Mucosa of stomach (tissue), 1 donor: Measurements from ENCODE around the gene PLCH2.

Source experiments
- H3K27me3 ChIP-seq: one replicate; pipeline ENCODE4 v1.7.0; 2013; ENCODE audit warnings: mild to moderate bottlenecking, low read length; ENCODE audit not compliant: control insufficient read depth, insufficient read depth
- H3K36me3 ChIP-seq: one replicate; pipeline ENCODE4 v1.7.0; 2013; ENCODE audit warnings: low read length; ENCODE audit not compliant: control insufficient read depth, insufficient read depth
- H3K4me1 ChIP-seq: one replicate; pipeline ENCODE4 v1.7.0; 2013; ENCODE audit warnings: mild to moderate bottlenecking, low read length; ENCODE audit not compliant: control insufficient read depth, insufficient read depth
- H3K4me3 ChIP-seq: one replicate; pipeline ENCODE4 v1.7.0; 2013; ENCODE audit warnings: low read length
- H3K9ac ChIP-seq: one replicate; pipeline ENCODE4 v1.7.0; 2013; ENCODE audit warnings: mild to moderate bottlenecking, low read length, moderate library complexity
- H3K9me3 ChIP-seq: one replicate; pipeline ENCODE4 v1.7.0; 2013; ENCODE audit warnings: mild to moderate bottlenecking, low read length, moderate library complexity; ENCODE audit not compliant: control insufficient read depth
- donor health status: Pancreatic carcinoma.

Gene PLCH2

DNA sequence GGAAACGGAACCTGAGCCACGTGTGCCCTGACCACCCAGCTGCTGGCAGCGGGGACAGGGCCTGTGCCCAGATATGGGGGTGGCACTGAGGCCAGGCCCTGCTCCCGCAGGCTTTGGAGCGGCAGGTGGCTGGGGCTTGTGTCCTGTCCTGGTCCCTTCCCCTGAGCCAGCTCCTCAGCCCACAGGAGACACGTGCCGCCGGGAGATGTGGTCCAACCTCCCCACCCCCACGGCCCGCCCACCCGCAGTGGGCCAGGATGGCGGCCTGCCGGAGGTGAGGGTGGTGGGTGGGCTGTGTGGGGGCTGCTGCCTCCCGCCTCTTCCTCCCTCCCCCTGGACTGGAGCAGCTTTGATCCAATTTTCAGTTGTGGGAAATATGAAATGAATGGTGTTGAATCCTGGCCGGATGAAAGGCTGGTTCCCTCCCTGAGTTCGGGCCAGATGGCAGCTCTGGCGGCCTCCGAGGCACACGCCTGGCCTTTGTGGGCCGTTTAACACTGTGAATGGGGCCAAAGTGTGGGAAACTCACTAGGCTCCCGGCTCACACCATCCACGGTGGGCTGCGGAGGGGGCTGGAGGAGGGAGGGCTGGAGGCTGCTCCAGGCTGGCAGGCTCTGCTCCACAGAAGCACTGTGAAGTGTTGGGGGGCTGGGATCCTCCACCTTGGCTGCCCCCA lies 56.5 kb downstream of the PLCH2 start:
- H3K4me1 ChIP-seq = peaks cover 46% of the 10 kb centered on the region
- H3K36me3 ChIP-seq = no peaks in the 10 kb centered on the region
- no peaks in the 10 kb centered on the region for H3K9me3 ChIP-seq
- H3K4me3 ChIP-seq = no peak overlapping the region
- H3K27me3 ChIP-seq = peaks cover 82% of the 10 kb centered on the region
- H3K9ac ChIP-seq = no peak overlapping the region

DNA sequence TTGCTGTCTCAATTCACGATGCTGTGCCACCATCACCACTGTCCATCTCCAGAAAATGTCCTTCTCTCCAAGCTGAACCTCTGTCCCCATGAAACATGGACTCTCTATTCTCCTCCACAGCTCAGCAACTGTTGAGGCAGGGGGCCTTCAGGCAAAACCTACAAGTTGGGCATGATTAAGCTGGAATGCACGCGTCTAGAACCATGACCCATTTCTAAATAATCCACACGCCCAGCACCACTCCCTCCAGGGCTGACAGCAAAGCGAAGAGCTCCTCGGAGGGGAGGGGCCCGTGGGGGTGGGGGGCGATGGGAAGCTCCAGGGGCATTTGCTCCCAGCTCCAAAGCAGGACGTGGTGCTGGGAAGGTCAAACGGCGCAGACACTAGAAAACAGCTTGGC lies 57.3 kb downstream of the PLCH2 start:
- H3K9me3 ChIP-seq = no peaks in the 10 kb centered on the region
- H3K27me3 ChIP-seq = peaks cover 81% of the 10 kb centered on the region
- H3K9ac ChIP-seq = no peak overlapping the region
- no peak overlapping the region for H3K4me3 ChIP-seq
- peaks cover 47% of the 10 kb centered on the region for H3K4me1 ChIP-seq
- H3K36me3 ChIP-seq = no peaks in the 10 kb centered on the region

DNA sequence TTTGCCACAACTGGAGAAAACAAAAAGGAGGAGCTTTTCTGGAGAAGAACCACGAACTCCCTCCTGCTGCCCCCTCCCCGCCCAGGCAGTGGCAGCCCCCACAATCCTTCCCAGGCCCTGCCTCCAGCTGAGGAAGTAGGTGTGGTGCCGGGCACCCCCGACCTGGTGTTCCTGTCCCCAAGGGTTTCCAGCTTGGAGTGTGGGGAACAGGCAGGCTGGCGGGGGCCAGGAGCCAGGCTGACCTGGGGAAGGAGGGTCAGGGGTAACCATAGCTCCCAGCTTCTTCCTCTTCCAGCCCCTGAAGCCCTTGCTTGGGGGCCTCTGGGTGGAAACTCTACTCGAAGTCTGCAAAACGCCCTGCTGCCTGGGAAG lies 58.2 kb downstream of the PLCH2 start:
- Histone ChIP-seq H3K9ac (no peak overlapping the region), H3K27me3 (peaks cover 78% of the 10 kb centered on the region), H3K4me1 (peaks cover 38% of the 10 kb centered on the region), H3K36me3 (no peaks in the 10 kb centered on the region), H3K9me3 (no peaks in the 10 kb centered on the region), H3K4me3 (no peak overlapping the region)

DNA sequence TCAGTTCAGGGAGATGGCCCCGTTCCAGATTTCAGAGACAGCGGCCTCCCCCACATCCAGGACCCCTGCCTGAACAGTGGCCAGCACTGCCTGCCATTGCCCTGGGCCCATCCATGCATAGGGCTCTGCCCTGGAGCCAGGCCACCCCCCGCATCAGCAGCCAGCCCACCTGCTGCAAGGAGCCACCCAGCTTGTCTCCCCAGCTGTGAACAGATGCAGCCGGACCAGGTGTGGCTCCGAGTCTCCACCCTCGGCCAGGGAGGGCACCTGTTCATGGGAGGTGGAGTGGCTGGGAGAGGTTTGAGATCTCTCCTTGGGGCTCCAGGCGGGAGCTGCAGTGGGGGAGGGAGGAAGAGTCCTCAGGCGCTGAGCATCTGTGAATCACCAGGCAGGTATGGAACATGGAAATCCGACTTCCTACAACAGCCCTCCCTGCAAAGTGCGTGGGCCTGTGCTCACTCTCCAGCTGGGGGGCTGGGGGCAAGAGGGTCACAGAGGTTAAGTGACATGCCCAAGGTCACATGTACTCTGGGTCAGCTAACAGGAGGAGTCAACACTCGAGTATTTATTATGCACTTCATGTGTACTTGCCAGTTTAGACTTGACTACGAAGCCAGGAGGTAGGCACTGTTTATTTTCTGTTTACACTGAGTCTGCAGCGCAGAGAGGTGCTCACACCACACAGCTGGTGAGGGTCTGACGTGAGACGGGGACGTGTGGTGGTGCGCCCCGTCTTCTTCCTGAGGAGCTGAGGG lies 58.8 kb downstream of the PLCH2 start:
- no peaks in the 10 kb centered on the region for H3K9me3 ChIP-seq
- H3K27me3 ChIP-seq = peaks cover 76% of the 10 kb centered on the region
- no peak overlapping the region for H3K4me3 ChIP-seq
- H3K9ac ChIP-seq = no peak overlapping the region
- H3K36me3 ChIP-seq = no peaks in the 10 kb centered on the region
- H3K4me1 ChIP-seq = peaks cover 37% of the 10 kb centered on the region

DNA sequence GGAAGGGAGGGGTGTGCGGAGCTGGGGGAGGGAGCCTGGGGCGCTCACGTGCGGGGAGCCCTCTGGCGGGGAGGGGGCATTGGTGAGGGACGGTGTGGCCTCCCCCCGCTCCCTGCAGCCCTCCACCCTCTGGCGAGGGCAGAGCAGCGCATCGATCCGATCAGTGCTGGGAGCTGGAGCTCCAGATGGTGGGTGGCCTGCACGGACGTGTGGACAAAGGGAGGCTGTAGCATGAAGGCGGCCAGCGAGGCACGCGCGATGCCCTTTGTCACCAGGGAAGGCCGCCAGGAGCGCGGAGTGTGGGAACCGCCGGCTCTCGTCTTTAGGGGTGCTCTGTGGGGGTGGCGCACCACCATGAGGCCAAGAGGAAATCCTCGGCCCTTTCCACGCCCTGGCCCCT lies 59.4 kb downstream of the PLCH2 start:
- H3K27me3 ChIP-seq = peaks cover 76% of the 10 kb centered on the region
- H3K9me3 ChIP-seq = no peaks in the 10 kb centered on the region
- no peak overlapping the region for H3K9ac ChIP-seq
- H3K36me3 ChIP-seq = no peaks in the 10 kb centered on the region
- no peak overlapping the region for H3K4me3 ChIP-seq
- H3K4me1 ChIP-seq = peaks cover 32% of the 10 kb centered on the region

DNA sequence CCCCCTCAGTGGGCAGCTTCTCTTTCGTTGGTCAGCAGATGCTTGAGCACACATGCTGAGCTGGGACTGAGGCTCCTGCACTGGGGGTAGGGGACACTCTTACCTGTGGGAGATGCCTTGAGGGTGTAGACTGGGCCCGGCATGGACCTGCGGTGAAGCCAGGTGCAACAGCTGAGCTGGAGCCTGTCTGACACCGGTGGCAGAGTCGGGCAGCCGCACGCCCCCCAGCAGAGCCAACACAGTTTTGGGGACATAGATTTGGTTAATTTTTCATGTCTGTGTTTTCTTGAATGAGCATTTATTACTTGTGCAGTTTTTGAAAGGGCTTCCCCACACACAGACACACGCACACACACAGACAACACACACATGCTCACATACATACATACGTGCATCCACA lies 59.9 kb downstream of the PLCH2 start:
- H3K4me1 ChIP-seq = peaks cover 27% of the 10 kb centered on the region
- H3K9me3 ChIP-seq = no peaks in the 10 kb centered on the region
- no peaks in the 10 kb centered on the region for H3K36me3 ChIP-seq
- no peak overlapping the region for H3K9ac ChIP-seq
- peaks cover 72% of the 10 kb centered on the region for H3K27me3 ChIP-seq
- no peak overlapping the region for H3K4me3 ChIP-seq

DNA sequence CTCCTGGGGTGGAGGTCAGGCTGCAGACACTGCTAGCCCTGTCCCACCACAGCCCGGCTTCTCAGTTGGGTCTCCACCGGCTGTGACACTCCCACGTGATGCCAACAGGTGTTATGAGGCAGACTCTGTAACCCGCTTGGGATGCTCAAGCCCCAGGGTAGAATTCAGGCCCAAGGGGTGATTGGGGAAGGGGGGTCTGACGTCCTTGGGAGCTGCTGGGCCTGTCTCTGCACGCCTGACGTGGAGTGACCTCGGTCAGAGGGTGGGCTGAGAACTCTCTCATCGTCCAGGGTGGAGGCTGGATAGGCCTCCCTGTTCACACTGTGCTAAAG lies 61.7 kb downstream of the PLCH2 start:
- Histone ChIP-seq H3K27me3 (peaks cover 65% of the 10 kb centered on the region), H3K4me3 (no peak overlapping the region), H3K9ac (no peak overlapping the region), H3K36me3 (no peaks in the 10 kb centered on the region), H3K4me1 (peaks cover 27% of the 10 kb centered on the region), H3K9me3 (no peaks in the 10 kb centered on the region)

DNA sequence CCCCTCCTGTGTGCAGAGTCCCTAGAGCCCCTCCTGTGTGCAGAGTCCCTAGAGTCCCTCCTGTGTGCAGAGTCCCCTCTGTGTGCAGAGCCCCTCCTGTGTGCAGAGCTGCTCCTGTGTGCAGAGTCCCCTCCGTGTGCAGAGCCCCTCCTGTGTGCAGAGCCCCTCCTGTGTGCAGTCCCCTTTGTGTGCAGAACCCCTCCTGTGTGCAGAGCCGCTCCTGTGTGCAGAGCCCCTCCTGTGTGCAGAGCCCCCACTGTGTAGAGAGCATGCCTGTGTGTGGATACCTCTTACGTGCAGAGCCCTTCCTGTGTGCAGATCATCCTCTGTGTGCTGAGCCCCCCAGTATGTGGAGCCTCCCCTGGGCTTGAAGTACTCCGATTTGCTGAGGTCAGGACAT lies 62.3 kb downstream of the PLCH2 start:
- Histone ChIP-seq H3K4me1 (peaks cover 29% of the 10 kb centered on the region), H3K9ac (no peak overlapping the region), H3K4me3 (no peak overlapping the region), H3K36me3 (no peaks in the 10 kb centered on the region), H3K27me3 (peaks cover 60% of the 10 kb centered on the region), H3K9me3 (no peaks in the 10 kb centered on the region)

DNA sequence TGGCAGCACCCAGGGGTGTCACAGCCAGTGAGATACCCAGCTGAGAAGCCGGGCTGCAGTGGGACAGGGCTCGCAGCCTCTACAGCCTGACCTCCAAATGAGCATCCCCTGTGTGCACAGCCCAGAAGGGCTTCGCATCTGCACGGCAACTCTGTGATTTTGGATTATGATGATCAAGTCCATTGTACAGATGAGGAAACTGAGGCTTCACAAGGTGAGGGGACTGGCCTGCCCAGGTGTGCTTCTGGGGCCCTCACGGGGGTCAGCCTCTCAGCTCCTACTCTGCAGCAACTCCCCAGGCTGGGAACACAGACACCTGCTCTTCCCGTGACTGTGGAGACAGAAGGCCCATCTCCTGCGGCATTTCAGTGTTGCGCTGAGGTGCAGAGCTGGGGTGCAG lies 62.8 kb downstream of the PLCH2 start:
- Histone ChIP-seq H3K9ac (no peak overlapping the region), H3K4me1 (peaks cover 34% of the 10 kb centered on the region), H3K9me3 (no peaks in the 10 kb centered on the region), H3K36me3 (no peaks in the 10 kb centered on the region), H3K4me3 (no peak overlapping the region), H3K27me3 (peaks cover 55% of the 10 kb centered on the region)

DNA sequence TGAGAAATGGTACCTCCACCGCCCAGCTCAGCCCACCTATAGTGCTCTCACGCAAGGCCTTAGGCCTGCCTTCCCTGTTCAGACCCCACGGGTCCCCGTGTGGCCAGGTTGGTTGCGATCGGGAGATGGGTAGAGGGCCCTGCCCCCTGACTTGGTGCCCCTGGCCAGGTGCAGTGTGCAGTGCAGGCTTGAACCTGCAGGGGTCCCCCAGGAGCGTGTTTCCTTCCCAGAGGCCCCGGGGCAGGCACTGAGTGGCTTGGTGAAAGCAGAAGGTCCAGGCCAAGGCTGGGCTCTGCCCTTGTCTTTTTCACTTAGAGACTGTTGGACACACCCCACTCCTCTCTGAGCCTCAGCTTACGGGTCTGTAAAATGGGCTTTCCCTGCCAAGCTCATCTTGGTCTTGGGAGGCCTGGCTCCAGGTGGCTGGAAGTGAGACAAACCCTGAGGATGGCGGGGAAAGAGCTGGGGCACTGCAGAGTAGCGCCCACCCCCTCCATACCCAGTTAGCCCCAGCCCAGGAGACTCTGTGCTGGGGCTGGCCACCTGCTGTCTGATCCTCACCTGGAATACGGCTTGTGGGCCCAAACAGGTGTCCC lies 63.3 kb downstream of the PLCH2 start:
- Histone ChIP-seq H3K4me1 (peaks cover 39% of the 10 kb centered on the region), H3K9ac (no peak overlapping the region), H3K4me3 (no peak overlapping the region), H3K36me3 (no peaks in the 10 kb centered on the region), H3K9me3 (no peaks in the 10 kb centered on the region), H3K27me3 (peaks cover 50% of the 10 kb centered on the region)

DNA sequence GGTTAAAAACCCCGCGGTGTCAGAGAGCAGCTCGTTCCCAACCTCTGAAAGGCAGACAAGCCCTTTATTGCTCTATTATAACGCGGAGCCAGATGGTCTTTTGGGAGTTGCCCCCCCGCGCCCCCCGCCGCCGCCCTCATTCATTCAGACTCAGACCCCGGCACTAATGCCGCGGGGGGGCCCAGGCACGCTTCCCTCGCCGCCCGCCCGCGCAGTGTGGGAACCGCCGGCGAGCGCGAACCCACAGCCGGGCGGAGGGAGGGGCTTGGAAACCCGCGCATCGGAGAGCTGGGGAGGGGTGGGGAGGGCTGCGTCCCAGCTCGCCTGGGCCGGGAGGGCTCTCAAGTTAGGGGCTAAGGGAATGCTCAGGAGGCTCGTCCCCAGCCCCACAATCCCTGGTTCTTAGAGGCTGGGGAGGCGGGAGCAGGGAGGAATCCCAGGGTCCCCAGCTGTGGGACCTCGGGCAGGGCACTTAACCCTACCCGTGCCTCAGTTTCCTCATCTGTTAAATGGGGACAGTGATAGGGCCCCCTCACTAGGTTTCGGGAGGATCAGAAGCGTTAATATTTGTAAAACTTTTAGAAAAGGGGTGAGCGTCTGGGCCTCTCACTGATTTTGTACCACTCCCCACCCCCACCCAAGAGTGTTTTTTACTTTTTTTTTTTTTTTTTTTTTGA lies 64.9 kb downstream of the PLCH2 start:
- H3K4me3 ChIP-seq = no peak overlapping the region
- H3K4me1 ChIP-seq = peaks cover 44% of the 10 kb centered on the region
- peaks cover 35% of the 10 kb centered on the region for H3K27me3 ChIP-seq
- H3K36me3 ChIP-seq = no peaks in the 10 kb centered on the region
- no peaks in the 10 kb centered on the region for H3K9me3 ChIP-seq
- no peak overlapping the region for H3K9ac ChIP-seq

DNA sequence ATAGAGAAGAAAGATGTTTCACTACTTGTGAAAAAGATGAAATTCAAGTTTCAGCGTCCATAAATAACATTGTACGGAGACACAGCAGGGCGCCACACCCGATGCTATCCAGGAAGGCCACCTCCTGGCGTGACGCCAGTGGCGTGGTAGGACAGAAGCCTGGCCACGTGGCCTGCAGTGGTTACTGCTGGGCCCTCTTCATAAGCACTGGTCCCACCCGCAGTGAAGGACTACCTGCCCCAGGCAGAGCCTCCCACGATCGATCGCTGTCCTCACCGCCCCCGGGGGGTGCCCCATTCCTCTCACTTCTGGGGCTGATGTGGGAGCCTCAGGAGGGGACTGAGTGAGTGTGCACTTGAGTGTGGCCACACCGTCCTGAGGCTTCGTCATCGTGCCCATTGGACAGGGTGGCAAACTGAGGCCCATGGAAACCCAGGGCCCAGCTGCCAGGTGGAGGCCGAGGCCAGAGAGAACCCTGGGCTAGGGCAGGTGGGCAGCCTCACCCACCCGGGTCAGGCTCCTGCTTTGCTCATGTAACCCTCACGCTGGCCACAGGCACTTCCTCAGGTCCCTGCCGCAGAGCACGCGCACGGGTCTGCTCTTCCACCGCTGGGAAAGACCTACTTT lies 65.6 kb downstream of the PLCH2 start:
- Histone ChIP-seq H3K4me1 (peaks cover 49% of the 10 kb centered on the region), H3K27me3 (peaks cover 35% of the 10 kb centered on the region)

More for the DNA sequence above, 65.6 kb downstream of the PLCH2 start:
- H3K4me3 ChIP-seq = no peak overlapping the region
- H3K9ac ChIP-seq = no peak overlapping the region
- H3K36me3 ChIP-seq = no peaks in the 10 kb centered on the region
- H3K9me3 ChIP-seq = no peaks in the 10 kb centered on the region
